ENCODE data around the gene IL22RA2. TPM values are rescaled to one million over a fixed set of nuclear protein-coding genes. Genes with fewer than 3 reads are reported as not detected.

IL22RA2 gene
- total and polyA plus RNA-seq, 9 of the 15 experiments (the other 6 are each of a cell fraction or from before 2014, with no cell fraction given) = 0.03 TPM; not detected in 8

GRCh38 chr6:137122612-137123011, 50.8 kb downstream of the IL22RA2 start:
- Histone ChIP-seq H2AFZ (ENCODE audit: low read depth, low read length) (no peak overlapping the region), H3K4me1 (replicated peaks in 1 of 2; ENCODE audit: control insufficient read depth in 2 of 2, insufficient read depth in 2 of 2, low read length in 2 of 2) (no peaks in the 10 kb centered on the region), H3K9me1 (ENCODE audit: control insufficient read depth, insufficient read depth, low read length) (no peaks in the 10 kb centered on the region), H4K20me1 (replicated peaks; ENCODE audit: control insufficient read depth, insufficient read depth, low read length) (no peaks in the 10 kb centered on the region), H3K4me3 (no peak overlapping the region), H3K9ac (ENCODE audit: insufficient read depth in 1 of 2, low read depth in 2 of 2, low read length in 2 of 2) (no peak overlapping the region), H3K36me3 (ENCODE audit: control insufficient read depth, insufficient read depth, low read length) (no peaks in the 10 kb centered on the region), H3K79me2 (ENCODE audit: control insufficient read depth, insufficient read depth, low read length) (no peaks in the 10 kb centered on the region), H3K4me2 (ENCODE audit: insufficient read depth, low read length) (no peak overlapping the region), H3K27me3 (ENCODE audit: control insufficient read depth in 2 of 2, insufficient read depth in 2 of 2, low read length in 2 of 2) (no peaks in the 10 kb centered on the region), H3K27ac (ENCODE audit: extremely low read depth, low read depth, low read length) (no peak overlapping the region), H3K9me3 (replicated peaks; ENCODE audit: control insufficient read depth, insufficient read depth, low read depth, low read length) (no peaks in the 10 kb centered on the region; the same call in 1 of the 2 replicates)
- intact Hi-C loops (cut with micrococcal nuclease) = no loop called here
- TF ChIP-seq CREB1 (IDR thresholded peaks at IDR 0.05) (no peak), CREB1 (CRISPR knock-in tag; IDR thresholded peaks at IDR 0.05) (no peak), TAF9B (IDR thresholded peaks at IDR 0.05; ENCODE audit: partially characterized antibody) (no peak)
- ATAC-seq = no peak
- POLR2A ChIA-PET = no interaction called here
- in situ Hi-C loops (cut with MboI) = no loop called here
- 3% methylated on average over 4 of the region's 4 CpGs for WGBS (ENCODE audit: insufficient coverage, low coverage, missing lambda C conversion rate)
- no peak for FAIRE-seq
- CTCF ChIA-PET (ENCODE audit: low intra/inter-chr PET ratio) = no interaction called here
- BruUV-seq (replicated peaks) = no TSS peak
- no peak for DNase-seq (ENCODE audit: extremely low read depth in 1 of 4, low spot score in 3 of 4)

- no peaks in the 10 kb centered on the region for H3K36me3 ChIP-seq (ENCODE audit: control insufficient read depth, insufficient read depth, low read length)
- no TSS peak for BruUV-seq (replicated peaks)
- no peak for DNase-seq (ENCODE audit: extremely low read depth in 1 of 4, low spot score in 3 of 4)
- ChIA-PET CTCF (ENCODE audit: low intra/inter-chr PET ratio) (no interaction called here), POLR2A (no interaction called here)
- H3K9me3 ChIP-seq (replicated peaks; ENCODE audit: control insufficient read depth, insufficient read depth, low read depth, low read length) = no peaks in the 10 kb centered on the region; the same call in 1 of the 2 replicates
- no peak overlapping the region for H3K27ac ChIP-seq (ENCODE audit: extremely low read depth, low read depth, low read length)
- no peak for ATAC-seq
- no peaks in the 10 kb centered on the region for H4K20me1 ChIP-seq (replicated peaks; ENCODE audit: control insufficient read depth, insufficient read depth, low read length)
- no peaks in the 10 kb centered on the region for H3K27me3 ChIP-seq (ENCODE audit: control insufficient read depth in 2 of 2, insufficient read depth in 2 of 2, low read length in 2 of 2)
- intact Hi-C loops (cut with micrococcal nuclease) = no loop called here
- H3K79me2 ChIP-seq (ENCODE audit: control insufficient read depth, insufficient read depth, low read length) = no peaks in the 10 kb centered on the region
- no peak overlapping the region for H3K4me2 ChIP-seq (ENCODE audit: insufficient read depth, low read length)
- no peak for FAIRE-seq
- H3K9ac ChIP-seq (ENCODE audit: insufficient read depth in 1 of 2, low read depth in 2 of 2, low read length in 2 of 2) = no peak overlapping the region
- in situ Hi-C loops (cut with MboI) = no loop called here
- no peak overlapping the region for H2AFZ ChIP-seq (ENCODE audit: low read depth, low read length)
- no peak overlapping the region for H3K4me3 ChIP-seq
- no peaks in the 10 kb centered on the region for H3K9me1 ChIP-seq (ENCODE audit: control insufficient read depth, insufficient read depth, low read length)
- WGBS (ENCODE audit: insufficient coverage, low coverage, missing lambda C conversion rate) = 0% methylated on average over 2 of the region's 2 CpGs
- no peaks in the 10 kb centered on the region for H3K4me1 ChIP-seq (replicated peaks in 1 of 2; ENCODE audit: control insufficient read depth in 2 of 2, insufficient read depth in 2 of 2, low read length in 2 of 2)
- TF ChIP-seq KLF6 (CRISPR knock-in tag; IDR thresholded peaks at IDR 0.05; ENCODE audit: borderline replicate concordance) (no peak), E2F8 (IDR thresholded peaks at IDR 0.05; ENCODE audit: low read depth, partially characterized antibody) (no peak), SMAD2 (IDR thresholded peaks at IDR 0.05; ENCODE audit: low read depth, low read length) (no peak), KDM5B (IDR thresholded peaks at IDR 0.05; ENCODE audit: insufficient replicate concordance, low read depth, low read length) (no peak)
These were observed 51.9 kb downstream of the IL22RA2 start for GRCh38 chr6:137121401-137121997.

Measured in K562 (cell line).